ENCODE measurements around the gene CHAD. TPM values are rescaled to one million over a fixed set of nuclear protein-coding genes. Genes with fewer than 3 reads are reported as not detected.
"Not testable (repeated sequence)": the region's sequence is repeated elsewhere in the genome, so short reads cannot be mapped to it uniquely, and the experiment has no call there.

CHAD gene
- polyA plus RNA-seq, 4 donors = 0.66 to 3.2 (median 2.8) TPM

- DNase-seq (ENCODE audit: low read depth in 4 of 4, low spot score in 3 of 4) = no peak
Observed at GRCh38 chr17:50432125-50432762, 36.4 kb downstream of the CHAD start.

GRCh38 chr17:50430821-50431618, 37.7 kb downstream of the CHAD start:
- no peak for DNase-seq (ENCODE audit: low read depth in 4 of 4, low spot score in 3 of 4)

GRCh38 chr17:50429793-50430192, 38.9 kb downstream of the CHAD start:
- DNase-seq (ENCODE audit: low read depth in 4 of 4, low spot score in 3 of 4) = no peak

DNA sequence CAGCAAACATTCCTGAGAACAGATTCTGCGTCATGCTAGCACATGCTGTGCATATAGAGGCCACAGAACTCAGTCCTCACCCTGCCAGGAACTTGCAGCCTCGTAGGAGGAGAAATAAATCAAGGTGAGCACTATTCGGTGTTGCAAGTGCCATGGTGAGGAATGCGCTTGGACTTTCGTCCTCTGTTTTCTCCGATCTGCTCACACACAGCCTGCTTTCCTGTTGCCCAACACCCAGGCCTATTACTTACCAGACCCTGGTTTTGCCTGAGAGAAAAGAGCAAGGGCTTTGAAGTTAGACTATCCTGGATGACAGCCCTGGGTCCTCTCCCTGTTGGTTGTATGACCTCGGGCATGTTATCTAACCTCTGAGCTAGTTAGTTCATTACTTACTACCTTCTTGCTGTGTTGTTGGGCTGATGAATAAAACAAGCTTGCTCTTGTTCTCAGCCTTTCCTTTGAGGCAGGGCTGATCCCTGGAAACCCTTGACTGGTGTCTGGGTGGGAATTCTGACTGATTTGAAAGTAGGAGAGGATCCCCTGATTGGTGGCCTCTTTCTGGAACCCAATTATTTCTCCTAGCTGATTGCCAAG, 39.8 kb downstream of the CHAD start:
- DNase-seq (ENCODE audit: low read depth in 4 of 4, low spot score in 3 of 4) = no peak

DNA sequence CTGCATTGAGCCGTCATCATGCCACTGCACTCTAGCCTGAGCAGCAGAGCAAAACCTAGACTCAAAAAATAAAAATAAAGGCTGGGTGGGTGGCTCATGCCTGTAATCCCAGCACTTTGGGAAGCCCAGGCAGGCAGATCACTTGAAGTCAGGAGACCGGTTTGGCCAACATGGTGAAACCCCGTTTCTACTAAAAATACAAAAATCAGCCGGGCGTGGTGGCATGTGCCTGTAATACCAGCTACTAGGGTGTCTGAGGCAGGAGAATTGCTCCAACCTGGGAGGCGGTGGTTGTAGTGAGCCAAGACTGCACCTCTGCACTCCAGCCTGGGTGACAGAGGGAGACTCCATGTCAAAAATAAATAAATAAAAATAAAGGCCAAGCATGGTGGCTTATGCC, 40.6 kb downstream of the CHAD start:
- DNase-seq (ENCODE audit: low read depth in 4 of 4, low spot score in 3 of 4) = not testable (repeated sequence)

DNA sequence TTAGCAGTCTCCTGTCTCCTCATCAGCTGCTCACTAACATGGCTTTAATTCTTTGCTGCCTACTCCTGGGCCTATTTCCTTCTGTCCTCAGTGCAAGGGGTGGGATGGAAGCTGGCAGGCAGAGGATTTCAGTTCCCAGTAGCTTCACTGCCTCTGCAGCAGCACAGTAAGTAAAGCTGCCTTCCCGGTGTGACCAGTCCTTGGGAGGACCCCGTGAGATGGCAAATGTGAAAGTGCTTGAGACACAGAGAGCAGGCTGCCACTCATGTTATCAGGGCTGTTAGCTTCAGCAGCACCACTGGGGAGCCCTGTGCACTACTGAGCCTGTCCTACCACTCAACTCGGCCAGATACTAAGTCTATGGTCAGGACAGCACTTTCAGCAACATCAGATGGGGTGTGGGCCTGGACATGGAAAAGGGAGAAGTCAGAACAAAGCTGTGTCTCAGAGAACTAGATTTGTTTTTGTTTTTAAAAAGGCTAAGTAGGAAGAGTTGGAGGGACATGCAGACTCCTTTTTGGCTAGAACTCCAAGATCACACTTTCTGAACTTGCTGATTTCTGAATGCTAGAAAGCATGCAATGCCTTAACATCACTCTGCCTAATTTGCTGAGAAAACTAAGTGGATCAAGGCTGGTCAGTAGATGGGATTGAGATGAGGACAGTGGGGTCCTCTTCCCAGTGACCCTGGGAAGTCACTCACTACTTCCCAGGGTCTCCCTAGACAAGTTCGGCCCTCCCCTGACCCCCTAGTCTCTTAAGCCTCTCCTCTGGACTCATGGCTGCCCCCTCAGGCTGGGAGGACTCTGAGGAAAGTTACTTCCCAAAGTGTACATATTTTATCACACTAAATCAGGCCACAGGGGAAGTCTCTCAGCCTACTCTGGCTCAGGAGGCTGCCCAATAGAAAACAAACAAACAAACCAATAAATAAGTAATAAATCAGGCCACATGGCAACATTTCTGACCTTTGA, 41.6 kb downstream of the CHAD start:
- no peak for DNase-seq (ENCODE audit: low read depth in 4 of 4, low spot score in 3 of 4)

DNA sequence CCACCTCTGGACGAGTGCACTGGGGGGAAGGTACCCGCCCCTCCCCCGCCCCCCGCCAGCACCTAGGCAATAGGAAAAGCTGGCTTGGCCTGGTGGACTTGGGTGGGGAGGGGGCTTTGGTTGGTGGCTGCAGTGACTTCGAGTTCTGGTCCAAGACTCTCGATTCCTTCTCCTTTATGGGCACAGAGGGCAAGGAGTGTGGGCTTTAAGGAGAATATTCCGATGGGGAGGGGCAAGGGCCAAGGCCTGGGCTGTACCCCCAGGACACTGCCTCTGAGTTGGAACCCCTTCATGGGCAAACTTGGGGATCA, 42.3 kb downstream of the CHAD start:
- DNase-seq (ENCODE audit: low read depth in 4 of 4, low spot score in 3 of 4) = no peak

DNA sequence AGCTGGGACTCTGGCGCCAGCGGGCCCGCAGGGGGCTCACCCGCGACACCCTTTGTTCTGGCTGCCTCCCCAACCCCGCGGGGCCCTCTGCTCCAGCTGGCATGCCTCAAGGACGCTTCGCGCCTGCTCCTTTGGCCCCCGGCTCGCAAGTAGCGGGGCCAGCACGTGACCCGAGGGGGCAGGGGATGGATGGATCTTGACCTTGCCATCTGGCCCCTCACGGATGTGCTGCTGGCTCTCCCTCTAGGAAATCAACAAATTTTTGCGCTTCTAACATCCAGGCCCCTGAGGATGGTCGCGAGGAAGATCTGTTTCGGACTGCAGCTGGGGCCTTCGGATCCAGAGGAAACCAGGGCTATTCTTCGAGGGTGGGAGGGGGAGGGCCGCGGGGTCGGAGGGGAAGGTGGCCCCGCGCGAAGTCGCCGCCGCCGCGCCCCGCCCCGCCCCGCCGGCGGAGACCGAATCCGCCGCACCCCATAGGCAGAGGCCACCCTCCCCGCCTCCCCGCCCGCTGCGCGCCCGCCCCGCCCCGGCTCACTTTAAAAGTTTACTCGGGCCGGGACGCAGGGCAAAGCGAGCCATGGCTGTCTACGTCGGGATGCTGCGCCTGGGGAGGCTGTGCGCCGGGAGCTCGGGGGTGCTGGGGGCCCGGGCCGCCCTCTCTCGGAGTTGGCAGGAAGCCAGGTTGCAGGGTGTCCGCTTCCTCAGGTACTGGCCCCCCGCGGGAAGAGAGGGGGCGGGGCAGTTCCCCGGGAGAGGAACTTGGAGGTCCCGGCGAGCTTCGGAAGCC, 42.8 kb downstream of the CHAD start, which contains the start of gene ACSF2:
Gene ACSF2 (plus strand): TSS at position 537 of the 790 bp plus-strand sequence. CDS start 44 bp downstream, at position 581.
- no peak for DNase-seq (ENCODE audit: low read depth in 4 of 4, low spot score in 3 of 4)

DNA sequence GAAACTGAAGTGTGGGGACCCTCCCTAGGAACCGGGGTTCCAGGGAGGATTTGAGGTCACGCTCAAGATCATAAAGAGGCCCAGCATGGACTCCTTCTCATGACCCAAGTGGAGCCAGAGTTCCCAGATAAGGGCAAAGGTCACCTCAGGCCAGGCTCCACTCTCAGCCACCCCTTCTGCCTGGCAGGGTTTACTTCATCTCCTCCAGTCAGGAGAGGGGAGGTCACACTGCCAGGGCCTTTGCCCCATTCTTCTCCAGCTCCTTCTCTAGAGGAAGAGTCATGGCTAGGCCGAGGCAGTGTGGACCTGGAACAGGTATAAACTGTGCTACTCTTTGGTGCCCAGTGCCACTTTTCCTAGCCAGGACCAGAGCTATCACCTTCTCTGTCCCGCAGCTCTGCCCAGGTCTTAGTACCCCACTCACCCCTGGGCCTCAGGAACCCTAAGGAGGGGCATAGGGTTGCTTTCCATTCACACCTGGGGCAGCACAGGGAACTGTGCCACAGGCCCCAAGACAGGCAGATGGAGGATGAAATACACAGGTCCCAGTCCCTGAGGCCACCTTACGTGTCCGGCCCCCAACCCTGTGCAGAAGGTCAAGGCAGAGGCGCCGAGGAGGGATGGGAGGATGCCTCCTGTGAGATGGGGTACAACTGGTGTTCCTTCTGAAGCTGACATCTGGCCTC, 43.5 kb downstream of the CHAD start:
- DNase-seq (ENCODE audit: low read depth in 4 of 4, low spot score in 3 of 4) = no peak

GRCh38 chr17:50424246-50424995, 44.3 kb downstream of the CHAD start:
- DNase-seq (ENCODE audit: low read depth in 4 of 4, low spot score in 3 of 4) = no peak

DNA sequence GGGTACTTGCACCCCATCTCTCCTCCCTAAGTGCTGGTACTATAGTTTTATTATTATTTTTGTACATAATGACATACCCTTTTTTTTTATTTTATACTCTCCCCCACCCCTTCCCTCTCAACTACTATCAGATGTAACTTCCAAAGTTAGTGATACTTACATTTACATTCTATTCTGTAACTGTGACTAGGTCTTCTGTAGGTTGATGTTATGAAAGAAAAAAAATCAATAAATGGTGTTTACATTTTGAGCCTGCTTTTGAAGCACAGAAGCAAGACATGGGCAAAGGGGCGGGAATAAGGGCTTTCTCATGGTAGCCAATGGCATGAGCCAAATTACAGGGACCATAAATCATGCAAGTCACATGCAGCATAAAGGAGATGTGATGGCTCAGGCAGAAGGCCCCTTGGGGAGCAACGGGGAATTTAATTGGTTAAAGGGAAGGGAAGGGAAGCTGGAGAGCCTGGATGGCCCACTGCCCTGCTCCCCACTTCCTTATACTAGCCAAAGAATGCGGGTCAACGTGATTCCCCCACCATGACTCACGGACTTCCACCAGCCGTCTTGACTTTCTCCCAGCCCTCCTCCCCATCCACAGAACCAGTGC, 45.0 kb downstream of the CHAD start:
- DNase-seq (ENCODE audit: low read depth in 4 of 4, low spot score in 3 of 4) = no peak

DNA sequence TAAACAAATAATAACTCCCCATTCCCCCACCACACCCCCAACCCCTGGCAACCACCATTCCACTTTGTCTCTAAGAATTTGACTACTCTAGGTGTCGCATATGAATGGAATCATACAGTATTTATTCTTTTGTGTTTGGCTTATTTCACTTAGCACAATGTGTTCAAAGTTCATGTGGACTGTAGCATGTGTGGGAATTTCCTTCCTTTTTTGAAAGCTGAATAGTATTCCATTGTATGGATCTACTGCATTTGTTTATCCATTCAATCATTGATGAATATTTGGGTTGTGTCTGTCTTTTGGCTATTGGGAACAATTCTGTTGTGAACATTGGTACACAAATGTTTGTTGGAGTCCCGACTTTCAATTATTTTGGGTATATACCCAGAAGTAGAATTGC, 45.9 kb downstream of the CHAD start:
- no peak for DNase-seq (ENCODE audit: low read depth in 4 of 4, low spot score in 3 of 4)

DNA sequence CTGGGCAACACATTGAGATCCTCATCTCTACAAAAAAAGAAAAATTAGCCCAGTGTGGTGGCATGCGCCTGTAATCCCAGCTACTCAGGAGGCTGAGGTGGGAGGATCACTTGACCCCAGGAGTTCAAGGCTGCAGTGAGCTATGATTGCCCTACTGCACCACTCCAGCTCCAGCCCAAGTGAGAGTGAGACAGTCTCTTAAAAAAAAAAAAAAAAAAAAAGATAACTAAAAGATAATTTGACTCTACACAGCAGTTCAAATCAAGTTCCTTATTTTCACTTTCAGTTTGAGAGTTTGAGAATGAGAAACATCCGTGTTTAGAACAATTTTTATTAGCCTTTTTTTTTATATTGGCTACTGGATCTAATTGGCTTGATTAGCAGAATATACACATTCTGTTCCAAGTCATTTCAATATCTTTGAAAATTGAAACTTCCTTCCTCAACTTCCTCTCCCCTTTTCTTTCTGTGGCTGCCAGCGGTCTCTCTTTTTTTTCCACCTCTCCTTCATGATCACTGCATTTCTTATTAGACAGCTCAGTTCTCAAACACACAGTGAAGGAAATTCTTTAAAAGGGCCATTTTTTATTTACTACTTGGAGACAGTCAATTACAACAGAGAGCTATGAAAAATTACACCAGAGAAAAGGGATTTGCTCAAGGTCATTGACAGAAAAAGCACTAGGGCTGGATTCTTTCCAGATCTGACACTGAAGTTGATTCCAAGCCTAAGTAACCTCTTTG, 47.2 kb downstream of the CHAD start:
- DNase-seq (ENCODE audit: low read depth in 4 of 4, low spot score in 3 of 4) = no peak

- no peak for DNase-seq (ENCODE audit: low read depth in 4 of 4, low spot score in 3 of 4)
Observed at GRCh38 chr17:50420419-50421112, 48.1 kb downstream of the CHAD start.

- DNase-seq (ENCODE audit: low read depth in 4 of 4, low spot score in 3 of 4) = not testable (repeated sequence)
Observed at GRCh38 chr17:50419577-50419976, 49.1 kb downstream of the CHAD start.

DNA sequence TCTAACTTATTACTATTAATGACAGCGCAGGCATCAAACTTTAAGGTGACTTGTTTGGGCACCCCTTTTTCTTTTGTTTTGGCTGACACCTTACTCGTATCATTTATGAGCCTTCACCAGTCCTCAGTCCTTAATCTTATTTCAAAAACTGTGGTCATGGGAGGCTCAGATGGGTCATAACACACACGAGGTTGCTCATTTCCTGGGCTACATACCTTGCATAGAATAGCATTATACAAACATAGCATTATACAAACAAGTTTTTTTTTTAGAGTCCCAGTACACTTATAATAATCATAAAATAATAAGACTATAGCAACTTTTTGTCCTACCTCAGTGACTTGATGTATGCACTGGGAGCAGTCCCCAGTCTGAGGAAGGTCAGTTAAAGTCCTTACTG, 53.9 kb downstream of the CHAD start:
- no peak for DNase-seq (ENCODE audit: low read depth in 4 of 4, low spot score in 3 of 4)
